A549 (cell line): ENCODE results near the gene HIVEP3.

ENCODE experiments used
- CTCF ChIP-seq: fragments of >200 bp; sonication (Bioruptor Twin); formaldehyde crosslinking; IDR thresholded peaks from 3 replicates; pipeline ENCODE4 v1.5.1; 2016
- ESRRA ChIP-seq: fragments of 150-350 bp; IDR thresholded peaks from 2 replicates; pipeline ENCODE4 v1.6.1; 2014; ENCODE audit warnings: mild to moderate bottlenecking, low read length, borderline replicate concordance
- HOXA7 ChIP-seq: fragments of 250-450 bp; sonication (Bioruptor Pico); IDR thresholded peaks from 2 replicates; pipeline ENCODE4 v1.5.0; 2020; ENCODE audit warnings: mild to moderate bottlenecking, moderate library complexity
- NFE2L2 ChIP-seq: fragments of 150-350 bp; conservative IDR thresholded peaks from 2 replicates; pipeline ENCODE4 v1.6.1; 2014; ENCODE audit warnings: low read length
- POLR2A ChIP-seq: IDR thresholded peaks from 2 replicates; pipeline ENCODE4 v1.6.1; 2012; ENCODE audit warnings: mild to moderate bottlenecking, low read length
- SMC3 ChIP-seq: fragments of >200 bp; sonication (Bioruptor Twin); formaldehyde crosslinking; IDR thresholded peaks from 3 replicates; pipeline ENCODE4 v1.6.1; 2018; ENCODE audit warnings: inconsistent platforms
- TP53 ChIP-seq: fragments of 250-450 bp; sonication (Bioruptor Pico); IDR thresholded peaks from 2 replicates; pipeline ENCODE4 v1.5.0; 2021; ENCODE audit warnings: mild to moderate bottlenecking, moderate library complexity
- TF ChIP-seq, protein P1 (sequence below): IDR thresholded peaks from 2 replicates; pipeline ENCODE4 v1.6.1; 2012
- TF ChIP-seq, protein P2 (sequence below): fragments of 250-450 bp; sonication (Bioruptor Pico); IDR thresholded peaks from 2 replicates; pipeline ENCODE4 v1.5.0; 2021; ENCODE audit warnings: mild to moderate bottlenecking, moderate library complexity, borderline replicate concordance
- TF ChIP-seq, protein P3 (sequence below): fragments of 450-650 bp; IDR thresholded peaks from 2 replicates; pipeline ENCODE4 v1.6.1; 2014; ENCODE audit warnings: antibody characterized with exemption

DNA sequence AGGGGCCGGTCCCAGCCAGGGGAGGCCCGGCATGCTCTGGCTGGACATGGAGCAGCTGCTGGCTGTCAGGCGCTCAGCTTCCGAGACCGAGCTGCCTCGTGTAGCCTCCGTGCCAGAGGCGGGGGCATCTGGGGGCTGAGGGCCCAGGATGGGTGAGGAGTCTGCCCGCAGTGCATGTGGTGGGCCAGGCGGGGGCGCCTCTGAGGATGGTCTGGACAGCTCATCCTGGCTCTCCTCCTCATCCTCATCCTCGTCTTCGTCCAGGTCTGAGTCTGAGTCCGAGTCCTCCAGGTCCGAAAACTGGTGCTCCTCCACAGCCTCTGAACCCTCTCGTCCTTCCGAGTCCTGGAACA lies 405.4 kb downstream of the HIVEP3 start:
- TF ChIP-seq CTCF (no peak), HOXA7 (no peak), NFE2L2 (no peak), TP53 (no peak), POLR2A (no peak), ESRRA (no peak), SMC3 (no peak)
- TF ChIP-seq, protein P1, sequence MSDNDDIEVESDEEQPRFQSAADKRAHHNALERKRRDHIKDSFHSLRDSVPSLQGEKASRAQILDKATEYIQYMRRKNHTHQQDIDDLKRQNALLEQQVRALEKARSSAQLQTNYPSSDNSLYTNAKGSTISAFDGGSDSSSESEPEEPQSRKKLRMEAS, result no peak
- TF ChIP-seq, protein P2, sequence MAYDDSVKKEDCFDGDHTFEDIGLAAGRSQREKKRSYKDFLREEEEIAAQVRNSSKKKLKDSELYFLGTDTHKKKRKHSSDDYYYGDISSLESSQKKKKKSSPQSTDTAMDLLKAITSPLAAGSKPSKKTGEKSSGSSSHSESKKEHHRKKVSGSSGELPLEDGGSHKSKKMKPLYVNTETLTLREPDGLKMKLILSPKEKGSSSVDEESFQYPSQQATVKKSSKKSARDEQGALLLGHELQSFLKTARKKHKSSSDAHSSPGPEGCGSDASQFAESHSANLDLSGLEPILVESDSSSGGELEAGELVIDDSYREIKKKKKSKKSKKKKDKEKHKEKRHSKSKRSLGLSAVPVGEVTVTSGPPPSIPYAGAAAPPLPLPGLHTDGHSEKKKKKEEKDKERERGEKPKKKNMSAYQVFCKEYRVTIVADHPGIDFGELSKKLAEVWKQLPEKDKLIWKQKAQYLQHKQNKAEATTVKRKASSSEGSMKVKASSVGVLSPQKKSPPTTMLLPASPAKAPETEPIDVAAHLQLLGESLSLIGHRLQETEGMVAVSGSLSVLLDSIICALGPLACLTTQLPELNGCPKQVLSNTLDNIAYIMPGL (CRISPR knock-in tag), result no peak
- TF ChIP-seq, protein P3, sequence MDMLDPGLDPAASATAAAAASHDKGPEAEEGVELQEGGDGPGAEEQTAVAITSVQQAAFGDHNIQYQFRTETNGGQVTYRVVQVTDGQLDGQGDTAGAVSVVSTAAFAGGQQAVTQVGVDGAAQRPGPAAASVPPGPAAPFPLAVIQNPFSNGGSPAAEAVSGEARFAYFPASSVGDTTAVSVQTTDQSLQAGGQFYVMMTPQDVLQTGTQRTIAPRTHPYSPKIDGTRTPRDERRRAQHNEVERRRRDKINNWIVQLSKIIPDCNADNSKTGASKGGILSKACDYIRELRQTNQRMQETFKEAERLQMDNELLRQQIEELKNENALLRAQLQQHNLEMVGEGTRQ, result no peak
